Upper lobe of left lung (tissue), 6 donors: Measurements from ENCODE around the gene RHOH. TPM values are rescaled to one million over a fixed set of nuclear protein-coding genes. Genes with fewer than 3 reads are reported as not detected.

Experiments
- ATAC-seq, 2 donors: fragments of 200-7000 bp; cut with Tn5 transposase; one replicate each; pipeline ENCODE4 v1.9.1; 2022; ENCODE audit warnings: mild to moderate bottlenecking in 2 of 2, moderate library complexity in 2 of 2; ENCODE audit not compliant: low FRiP score in 2 of 2
- DNase-seq, 2 donors: peaks; one replicate each; pipeline ENCODE4 v3.0.0-alpha.2; 2019 to 2020
- H3K27ac ChIP-seq, 4 donors: fragments of 200-600 bp; sonication (generic); one replicate each; pipeline ENCODE4 v1.5.1; 2016 to 2019
- H3K27me3 ChIP-seq, 4 donors: fragments of 200-600 bp; sonication (generic); one replicate each; pipeline ENCODE4 v1.5.1; 2017 to 2019
- H3K36me3 ChIP-seq, 4 donors: fragments of 200-600 bp; sonication (generic); one replicate each; pipeline ENCODE4 v1.5.1; 2016 to 2019
- H3K4me1 ChIP-seq, 4 donors: fragments of 200-600 bp; sonication (generic); one replicate each; pipeline ENCODE4 v1.5.1; 2018 to 2019
- H3K4me3 ChIP-seq, 4 donors: fragments of 200-600 bp; sonication (generic); one replicate each; pipeline ENCODE4 v1.5.1; 2017 to 2019; ENCODE audit warnings: mild to moderate bottlenecking in 2 of 4, moderate library complexity in 1 of 4
- H3K9me3 ChIP-seq, 4 donors: fragments of 200-600 bp; sonication (generic); one replicate each; pipeline ENCODE4 v1.5.1; 2018 to 2019
- CTCF ChIP-seq, 6 experiments: fragments of 450-650 bp in 4 of 6; fragments of 200-600 bp in 2 of 6; sonication (generic) in 2 of 6; IDR thresholded peaks; one replicate each; pipeline ENCODE4 v1.5.1; 2016 to 2019; ENCODE audit warnings: antibody characterized with exemption in 6 of 6
- EP300 ChIP-seq, 4 donors: sonication (generic); formaldehyde crosslinking; IDR thresholded peaks; one replicate each; pipeline ENCODE4 v1.5.1; 2017; ENCODE audit warnings: antibody characterized with exemption in 4 of 4, control low read depth in 2 of 4
- POLR2A ChIP-seq, 4 donors: fragments of 450-650 bp; IDR thresholded peaks; one replicate each; pipeline ENCODE4 v1.5.1; 2016 to 2017; ENCODE audit warnings: antibody characterized with exemption in 4 of 4, mild to moderate bottlenecking in 2 of 4
- POLR2AphosphoS5 ChIP-seq, 2 donors: sonication (generic); formaldehyde crosslinking; IDR thresholded peaks; one replicate each; pipeline ENCODE4 v1.5.1; 2017; ENCODE audit warnings: antibody characterized with exemption in 2 of 2
- WGBS, 2 donors: methylation state at CpG; one replicate each; pipeline ENCODE4 v1.1.5; 2017 to 2018; 5-methylcytosine and 5-hydroxymethylcytosine counted together
- total RNA-seq, 6 donors: library from RNA; depleted of rRNA in 4 of 6; stranded (reverse); fragments of >200 nt in 4 of 6; gene quantifications; one replicate each; pipeline versions ENCODE4 v1.1.0 to v1.2.1, GENCODE V29; 2016 to 2021
- donor health status: DM: no; HTN: no; CAD: no; lungs with moderate emphysema.
- donor health status: DM: no; HTN: yes; CAD: no; lungs with severe emphysema.

The RHOH gene
- total RNA-seq, 6 donors from 2014 or later = 5.5 to 19.9 (median 8.4) TPM

DNA sequence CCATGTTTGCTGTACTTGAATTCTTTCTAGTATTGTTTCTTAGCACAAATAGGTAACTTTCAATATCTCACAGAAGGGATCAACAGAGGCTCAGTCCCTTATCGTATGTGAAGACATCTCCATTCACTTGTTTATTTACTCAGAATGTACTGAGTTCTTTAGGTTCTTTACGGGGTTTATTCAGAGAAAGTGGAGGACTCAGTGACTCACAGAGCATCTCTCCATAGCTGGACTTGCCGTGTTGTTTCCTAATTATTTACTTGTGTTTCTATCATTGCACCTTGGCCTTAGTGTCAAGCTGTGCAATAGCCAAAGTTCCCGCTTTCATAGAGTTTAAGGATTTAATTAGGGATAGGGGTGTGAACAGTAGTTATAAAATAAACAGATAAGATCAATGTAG lies 57.1 kb downstream of the RHOH start:
- Histone ChIP-seq H3K27ac (no peak overlapping the region), H3K4me1 (peaks cover 0 to 5% (median 0%) of the 10 kb centered on the region in 4 donors), H3K4me3 (no peak overlapping the region), H3K9me3 (no peaks in the 10 kb centered on the region), H3K36me3 (no peaks in the 10 kb centered on the region), H3K27me3 (no peaks in the 10 kb centered on the region)
- DNase-seq (no peak), ATAC-seq (no peak)
- 71 to 82% methylated on average over 4 of the region's 4 CpGs for WGBS, 2 donors
- TF ChIP-seq POLR2AphosphoS5 (IDR thresholded peaks at IDR 0.05) (no peak), EP300 (IDR thresholded peaks at IDR 0.05) (no peak), POLR2A (IDR thresholded peaks at IDR 0.05) (no peak), CTCF (IDR thresholded peaks at IDR 0.05) (no peak)

DNA sequence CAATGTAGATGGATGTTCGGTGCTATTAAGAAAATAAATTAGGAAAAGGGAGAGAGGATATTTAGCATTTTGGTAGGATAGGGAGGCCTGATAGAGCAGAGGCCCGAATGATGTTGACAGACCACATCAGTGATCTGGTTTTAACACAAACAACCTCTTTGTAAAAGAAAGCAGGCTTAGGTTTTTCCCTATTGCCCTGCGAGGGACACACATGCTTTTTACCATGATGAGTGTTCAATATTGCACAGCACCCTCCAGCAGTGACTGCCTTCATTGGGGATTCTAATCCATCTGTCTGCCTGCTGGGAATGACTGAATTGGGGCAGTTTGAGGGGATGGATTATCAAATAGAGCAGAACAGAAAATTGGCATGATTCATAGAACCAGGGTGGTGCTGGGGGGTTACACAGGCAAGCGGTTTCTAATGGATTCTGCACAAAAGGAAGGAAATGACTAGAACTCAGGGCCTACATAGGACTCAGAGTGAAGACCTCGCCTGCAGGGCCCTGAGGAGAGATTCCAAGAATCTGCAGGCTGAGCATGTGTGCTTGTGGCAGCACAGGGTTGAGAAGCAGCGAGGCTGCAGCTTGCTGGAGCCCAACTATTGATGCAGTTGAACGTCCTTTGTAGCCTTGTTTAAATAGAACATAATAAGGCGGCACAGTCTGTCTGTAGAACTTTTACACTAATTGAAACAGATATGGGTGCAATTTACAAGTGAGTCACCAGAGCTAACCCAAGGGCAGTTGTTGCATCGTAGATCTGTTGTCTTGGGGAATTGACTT lies 58.0 kb downstream of the RHOH start:
- DNase-seq (no peak), ATAC-seq (peak in 1 of 2 donors; percentile 9)
- H3K9me3 ChIP-seq = no peaks in the 10 kb centered on the region
- no peak overlapping the region for H3K27ac ChIP-seq
- peaks cover 0 to 5% (median 0%) of the 10 kb centered on the region in 4 donors for H3K4me1 ChIP-seq
- no peaks in the 10 kb centered on the region for H3K36me3 ChIP-seq
- WGBS, 2 donors = 67% methylated on average over 9 of the region's 9 CpGs
- H3K4me3 ChIP-seq = no peak overlapping the region
- TF ChIP-seq POLR2AphosphoS5 (IDR thresholded peaks at IDR 0.05) (no peak), EP300 (IDR thresholded peaks at IDR 0.05) (no peak), CTCF (IDR thresholded peaks at IDR 0.05) (no peak), POLR2A (IDR thresholded peaks at IDR 0.05) (no peak)
- H3K27me3 ChIP-seq = no peaks in the 10 kb centered on the region

DNA sequence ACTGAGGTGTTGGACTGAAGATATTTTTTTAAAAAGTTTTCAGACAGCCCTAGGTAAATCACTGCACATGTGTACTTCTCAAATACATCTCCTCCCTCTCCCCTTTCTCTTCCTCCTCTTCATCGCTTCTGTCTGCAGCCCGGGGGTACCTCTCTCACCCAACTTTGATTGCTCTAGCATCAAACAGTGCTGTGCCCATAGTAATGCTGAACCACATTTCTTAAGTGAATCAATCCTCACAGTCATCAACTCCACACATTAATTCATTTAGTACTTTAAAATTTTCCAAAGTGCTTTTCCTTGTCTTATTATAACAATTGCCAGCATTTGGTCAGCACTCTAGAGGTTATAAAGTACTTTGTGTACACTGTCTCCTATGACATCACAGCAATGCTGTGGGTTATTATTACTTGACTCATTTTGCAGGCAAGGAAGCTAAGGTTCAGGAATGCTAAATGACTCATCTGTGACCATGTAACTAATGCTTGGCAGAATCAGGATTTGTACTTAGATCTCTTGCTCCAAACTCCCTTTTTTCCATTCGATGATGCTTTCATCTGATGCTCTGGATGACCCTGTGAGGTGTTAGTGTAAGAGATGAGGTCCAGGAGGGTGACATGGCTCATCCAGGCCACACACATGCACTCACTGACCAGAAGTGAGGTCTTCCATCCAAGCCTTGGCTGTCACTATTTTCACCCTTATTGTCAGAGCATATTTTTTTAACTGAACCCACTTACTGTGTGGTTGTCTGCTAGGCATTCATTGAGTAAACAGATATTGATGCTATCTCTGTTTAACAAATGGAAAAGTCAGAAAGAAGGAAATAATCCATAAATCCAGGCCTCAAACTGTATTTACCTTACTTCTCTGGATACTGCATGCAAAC lies 58.8 kb downstream of the RHOH start:
- TF ChIP-seq POLR2AphosphoS5 (IDR thresholded peaks at IDR 0.05) (no peak), POLR2A (IDR thresholded peaks at IDR 0.05) (no peak), EP300 (IDR thresholded peaks at IDR 0.05) (peak in 1 of 4 donors; percentile 31)
- DNase-seq (no peak), ATAC-seq (peak; percentile 55 to 95)
- H3K27me3 ChIP-seq = no peaks in the 10 kb centered on the region
- H3K4me1 ChIP-seq = peaks cover 0 to 5% (median 0%) of the 10 kb centered on the region in 4 donors
- H3K4me3 ChIP-seq = no peak overlapping the region
- H3K36me3 ChIP-seq = no peaks in the 10 kb centered on the region
- no peaks in the 10 kb centered on the region for H3K9me3 ChIP-seq
- 73 to 81% methylated on average over 3 of the region's 3 CpGs for WGBS, 2 donors
- H3K27ac ChIP-seq = no peak overlapping the region

DNA sequence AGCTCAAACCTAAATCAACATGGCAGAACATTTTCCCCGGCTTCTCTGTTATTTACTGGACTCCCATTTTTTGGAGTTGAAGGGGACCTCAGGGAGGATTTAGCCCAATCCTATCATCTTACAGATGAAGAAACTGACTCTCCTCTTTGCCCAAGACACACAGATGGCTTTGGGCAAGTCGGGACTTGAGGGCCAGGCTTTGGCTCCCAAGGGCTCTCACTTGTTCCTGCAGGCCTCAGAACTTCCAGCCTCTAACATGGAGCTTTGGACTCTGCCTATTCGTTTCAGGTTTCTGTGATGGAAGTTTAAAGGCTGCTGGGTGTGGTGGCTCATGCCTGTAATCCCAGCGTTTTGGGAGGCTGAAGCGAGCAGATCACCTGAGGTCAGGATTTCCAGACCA lies 59.5 kb downstream of the RHOH start:
- Histone ChIP-seq H3K36me3 (no peaks in the 10 kb centered on the region), H3K27me3 (no peaks in the 10 kb centered on the region), H3K27ac (no peak overlapping the region), H3K9me3 (no peaks in the 10 kb centered on the region), H3K4me3 (no peak overlapping the region), H3K4me1 (peaks cover 0 to 5% (median 0%) of the 10 kb centered on the region in 4 donors)
- no peak for DNase-seq
- no peak for ATAC-seq
- WGBS, 2 donors = 73 to 94% methylated on average over 4 to 5 of the region's 5 CpGs
- TF ChIP-seq EP300 (IDR thresholded peaks at IDR 0.05) (no peak), POLR2AphosphoS5 (IDR thresholded peaks at IDR 0.05) (no peak), POLR2A (IDR thresholded peaks at IDR 0.05) (no peak), CTCF (IDR thresholded peaks at IDR 0.05) (no peak)

DNA sequence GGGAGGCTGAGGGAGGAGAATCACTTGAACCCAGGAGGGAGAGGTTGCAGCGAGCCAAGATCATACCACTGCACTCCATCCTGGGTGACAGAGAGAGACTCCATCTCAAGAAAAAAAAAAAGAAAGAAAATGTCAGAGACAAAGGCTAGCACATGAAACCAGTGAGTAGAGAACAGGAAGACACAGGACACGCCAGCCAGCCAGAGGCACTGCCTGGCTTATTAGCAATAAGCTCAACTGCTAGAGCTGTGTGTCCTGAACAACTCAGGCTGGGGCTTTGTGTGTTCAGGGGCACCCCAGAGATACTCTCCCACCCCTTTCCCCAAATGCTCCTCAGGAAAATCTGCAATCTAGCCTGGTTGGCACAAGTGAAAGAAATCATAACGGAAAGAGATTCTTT lies 60.0 kb downstream of the RHOH start:
- WGBS, 2 donors = 87 to 90% methylated on average over 3 of the region's 3 CpGs
- Histone ChIP-seq H3K4me3 (no peak overlapping the region), H3K4me1 (peaks cover 0 to 5% (median 0%) of the 10 kb centered on the region in 4 donors), H3K27me3 (no peaks in the 10 kb centered on the region), H3K9me3 (no peaks in the 10 kb centered on the region), H3K27ac (no peak overlapping the region), H3K36me3 (no peaks in the 10 kb centered on the region)
- ATAC-seq (no peak), DNase-seq (no peak)
- TF ChIP-seq CTCF (IDR thresholded peaks at IDR 0.05) (no peak), POLR2A (IDR thresholded peaks at IDR 0.05) (no peak), POLR2AphosphoS5 (IDR thresholded peaks at IDR 0.05) (no peak), EP300 (IDR thresholded peaks at IDR 0.05) (no peak)
